Smooth muscle cell of trachea (primary cell): ENCODE data around the gene CIAO1. TPM values are rescaled to one million over a fixed set of nuclear protein-coding genes. Genes with fewer than 3 reads are reported as not detected.

ENCODE experiments used
- total RNA-seq: library from RNA; depleted of rRNA; stranded (reverse); fragments of >200 nt; gene quantifications from 2 replicates; pipeline ENCODE4 v1.2.1, GENCODE V29; 2014

Gene CIAO1
- 92.1 and 93.5 TPM in 2 replicates for total RNA-seq

DNA sequence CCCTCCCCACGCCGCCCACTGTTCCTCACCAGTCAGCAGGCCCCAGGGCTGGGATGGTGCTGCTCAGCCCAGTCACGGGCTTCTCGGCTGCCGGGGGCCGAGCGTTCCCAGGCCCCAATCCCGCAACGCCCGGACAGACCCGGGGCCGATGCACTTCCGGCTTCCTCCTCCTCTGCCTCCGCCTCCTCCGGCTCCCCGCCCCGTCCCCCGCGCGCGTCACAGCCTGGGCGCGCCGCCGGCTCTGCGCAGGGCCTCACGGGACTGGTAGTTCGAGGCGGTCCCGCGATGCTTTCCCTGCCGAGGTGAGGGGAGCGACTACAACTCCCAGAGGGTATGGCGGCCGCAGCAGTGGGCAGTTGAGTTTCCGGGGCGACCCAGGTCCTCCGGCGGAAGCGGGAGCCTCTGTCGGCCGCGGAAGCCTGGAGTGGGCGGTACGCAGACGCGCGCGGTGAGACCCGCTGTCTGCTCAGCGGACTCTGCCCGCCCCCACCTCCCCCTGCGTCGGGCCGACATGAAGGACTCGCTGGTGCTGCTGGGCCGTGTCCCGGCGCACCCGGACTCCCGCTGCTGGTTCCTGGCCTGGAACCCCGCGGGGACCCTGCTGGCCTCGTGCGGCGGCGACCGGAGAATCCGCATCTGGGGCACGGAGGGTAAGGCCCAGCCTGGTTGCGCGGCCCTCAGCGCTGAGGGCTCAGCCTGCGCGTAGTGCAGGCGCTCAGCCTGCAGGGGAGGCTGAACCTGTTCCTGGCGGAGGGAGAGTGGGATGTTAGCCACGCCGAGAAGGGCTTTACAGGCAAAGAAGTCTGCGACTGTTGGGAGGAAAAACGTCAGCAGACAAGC, at the start of gene CIAO1, which contains the start of gene TMEM127:
Gene CIAO1 (plus strand): TSS at position 386 of the 840 bp plus-strand sequence. CDS start 126 bp downstream, at position 512.
Gene TMEM127 (minus strand): TSS at position 158 of the 840 bp plus-strand sequence. CDS start 616 bp downstream, outside the sequence.

DNA sequence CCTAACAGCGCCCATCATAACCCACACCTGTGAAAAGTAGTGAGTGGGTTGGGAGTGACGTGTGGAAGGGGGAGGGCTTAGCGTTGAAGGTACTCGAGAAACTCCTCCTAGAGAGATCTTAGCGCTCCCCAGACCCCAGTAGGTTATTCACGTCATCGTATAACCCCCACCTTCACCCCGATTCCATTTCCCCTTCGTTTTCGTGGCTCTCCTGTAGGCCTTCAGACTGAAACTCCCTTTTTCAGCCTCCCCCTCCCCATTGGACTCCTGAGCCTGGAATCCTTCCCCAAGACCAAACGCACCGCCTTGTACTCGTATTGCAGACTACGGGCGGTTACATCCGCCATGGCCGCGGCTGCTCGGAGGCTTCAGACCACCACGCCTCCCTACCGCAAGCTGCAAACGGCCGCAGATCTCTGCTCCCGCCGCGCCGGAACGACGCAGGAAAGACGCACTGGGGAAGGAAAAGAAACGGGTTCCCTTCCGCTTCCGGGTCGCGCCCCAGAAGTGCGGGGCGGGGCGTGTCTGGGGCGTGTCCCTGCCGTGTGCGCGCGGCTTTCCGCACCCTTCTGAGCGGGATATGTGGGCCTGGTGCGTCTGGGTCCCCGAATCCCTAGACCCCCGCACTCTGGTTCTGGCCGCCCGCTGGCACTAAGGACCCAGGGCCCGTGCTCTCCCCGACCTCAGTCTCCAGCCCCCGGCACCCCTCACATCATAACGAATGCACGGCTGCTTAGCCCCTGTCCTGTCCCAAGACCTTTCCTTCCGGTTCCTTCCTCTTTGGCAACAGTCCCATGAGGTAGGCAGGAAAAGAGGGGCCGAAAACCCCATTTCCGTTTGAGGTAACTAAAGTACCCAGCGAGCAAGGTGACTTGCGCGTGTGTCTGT, 39.3 kb downstream of the CIAO1 start, which contains the start of gene SNRNP200:
Gene SNRNP200 (minus strand): TSS at position 456 of the 888 bp plus-strand sequence. CDS start 109 bp downstream, at position 347.

Other genes starting within 250 kb of the CIAO1 start
- gene GPAT2, start 231.3 kb upstream of the CIAO1 start, total RNA-seq = 16.2 and 19.3 TPM in 2 replicates
- not detected in 2 replicates for gene ADRA2B, start 149.7 kb upstream of the CIAO1 start, total RNA-seq
- gene ASTL, start 127.7 kb upstream of the CIAO1 start, total RNA-seq = 0.17 TPM in 1 of 2 replicates, not detected in the other
- gene DUSP2, start 120.8 kb upstream of the CIAO1 start, total RNA-seq = 0.15 and 2.0 TPM in 2 replicates
- gene STARD7, start 57.4 kb upstream of the CIAO1 start, total RNA-seq = 113 and 130 TPM in 2 replicates
- gene TMEM127, start 228 bp upstream of the CIAO1 start, total RNA-seq = 16.3 and 38.9 TPM in 2 replicates
- 54.9 and 72.9 TPM in 2 replicates for gene SNRNP200, start 39.3 kb downstream of the CIAO1 start, total RNA-seq
- 2.9 and 5.8 TPM in 2 replicates for gene ITPRIPL1, start 59.1 kb downstream of the CIAO1 start, total RNA-seq
- 1.2 and 26.3 TPM in 2 replicates for gene NCAPH, start 69.5 kb downstream of the CIAO1 start, total RNA-seq
- 0.17 TPM in 1 of 2 replicates, not detected in the other for gene NEURL3, start 239.1 kb downstream of the CIAO1 start, total RNA-seq